H9 (cell line): ENCODE data around the gene DAPL1. TPM values are rescaled to one million over a fixed set of nuclear protein-coding genes. Genes with fewer than 3 reads are reported as not detected.

Experiments used
- DNase-seq: peaks from one replicate; pipeline ENCODE4 v3.0.0-alpha.2; 2017
- H2AFZ ChIP-seq: one replicate; pipeline ENCODE4 v1.6.1; 2013; ENCODE audit warnings: mild to moderate bottlenecking, low read length, control low read depth, moderate library complexity
- H2AK5ac ChIP-seq: 2 replicates; pipeline ENCODE4 v1.6.1; 2013; ENCODE audit warnings: low read length, control low read depth, mixed read lengths; ENCODE audit not compliant: insufficient read length
- H2BK120ac ChIP-seq: one replicate; pipeline ENCODE4 v1.6.1; 2013; ENCODE audit warnings: low read depth, mild to moderate bottlenecking, low read length, control low read depth, inconsistent platforms; ENCODE audit not compliant: poor library complexity, severe bottlenecking
- H2BK12ac ChIP-seq: 2 replicates; pipeline ENCODE4 v1.6.1; 2013; ENCODE audit warnings: low read length, control low read depth, mixed read lengths, low read depth; ENCODE audit not compliant: insufficient read length
- H2BK15ac ChIP-seq: 2 replicates; pipeline ENCODE4 v1.6.1; 2013; ENCODE audit warnings: low read depth, low read length, control low read depth
- H2BK20ac ChIP-seq: one replicate; pipeline ENCODE4 v1.6.1; 2013; ENCODE audit warnings: low read depth, mild to moderate bottlenecking, low read length, control low read depth, inconsistent platforms; ENCODE audit not compliant: poor library complexity, severe bottlenecking
- H2BK5ac ChIP-seq: 2 replicates; pipeline ENCODE4 v1.6.1; 2013; ENCODE audit warnings: low read length, control low read depth, mixed read lengths; ENCODE audit not compliant: insufficient read length
- H3K14ac ChIP-seq: 2 replicates; pipeline ENCODE4 v1.6.1; 2013; ENCODE audit warnings: low read length, control low read depth; ENCODE audit not compliant: insufficient read depth
- H3K18ac ChIP-seq: 2 replicates; pipeline ENCODE4 v1.6.1; 2013; ENCODE audit warnings: low read depth, mild to moderate bottlenecking, mixed read lengths, low read length, control low read depth; ENCODE audit not compliant: insufficient read length
- H3K23ac ChIP-seq: 2 replicates; pipeline ENCODE4 v1.6.1; 2013; ENCODE audit warnings: low read length, control low read depth, mixed read lengths, low read depth; ENCODE audit not compliant: insufficient read length
- H3K23me2 ChIP-seq: 2 replicates; pipeline ENCODE4 v1.6.1; 2013; ENCODE audit warnings: low read depth, mild to moderate bottlenecking, mixed read lengths, low read length, control low read depth; ENCODE audit not compliant: insufficient read length, poor library complexity, severe bottlenecking
- H3K27ac ChIP-seq: 2 replicates; pipeline ENCODE4 v1.5.1; 2013; ENCODE audit warnings: low read length, control low read depth, mixed read lengths, low read depth; ENCODE audit not compliant: insufficient read length
- H3K27me3 ChIP-seq: 2 replicates; pipeline ENCODE4 v1.6.1; 2013; ENCODE audit warnings: low read length, control low read depth, inconsistent platforms; ENCODE audit not compliant: insufficient read depth
- H3K4ac ChIP-seq: 2 replicates; pipeline ENCODE4 v1.6.1; 2013; ENCODE audit warnings: low read depth, mild to moderate bottlenecking, control low read depth, inconsistent platforms, low read length, moderate library complexity
- H3K4me1 ChIP-seq: 2 replicates; pipeline ENCODE4 v1.6.1; 2013; ENCODE audit warnings: low read length, control low read depth, inconsistent platforms; ENCODE audit not compliant: insufficient read depth
- H3K4me2 ChIP-seq: 2 replicates; pipeline ENCODE4 v1.6.1; 2013; ENCODE audit warnings: low read length, control low read depth, mixed read lengths; ENCODE audit not compliant: insufficient read length, insufficient read depth
- H3K56ac ChIP-seq: 2 replicates; pipeline ENCODE4 v1.6.1; 2013; ENCODE audit warnings: low read depth, mild to moderate bottlenecking, mixed read lengths, low read length, control low read depth; ENCODE audit not compliant: insufficient read length
- H3K79me1 ChIP-seq: 2 replicates; pipeline ENCODE4 v1.6.1; 2013; ENCODE audit warnings: low read depth, mild to moderate bottlenecking, moderate library complexity, low read length, control low read depth, inconsistent platforms; ENCODE audit not compliant: insufficient read depth, poor library complexity, severe bottlenecking
- H3K79me2 ChIP-seq: 2 replicates; pipeline ENCODE4 v1.6.1; 2013; ENCODE audit warnings: low read length, control low read depth, inconsistent platforms; ENCODE audit not compliant: insufficient read depth
- H3K9ac ChIP-seq: 2 replicates; pipeline ENCODE4 v1.6.1; 2013; ENCODE audit warnings: low read length, control low read depth, mixed read lengths; ENCODE audit not compliant: insufficient read length; ENCODE audit errors: extremely low read depth
- H3K9me3 ChIP-seq: one replicate; pipeline ENCODE4 v1.6.1; 2013; ENCODE audit warnings: low read depth, low read length, inconsistent platforms; ENCODE audit not compliant: control insufficient read depth
- H3T11ph ChIP-seq: one replicate; pipeline ENCODE4 v1.6.1; 2013; ENCODE audit warnings: mild to moderate bottlenecking, low read length, control low read depth, inconsistent platforms
- H4K20me1 ChIP-seq: one replicate; pipeline ENCODE4 v1.6.1; 2013; ENCODE audit not compliant: control insufficient read depth, insufficient read length, insufficient read depth
- H4K5ac ChIP-seq: 2 replicates; pipeline ENCODE4 v1.6.1; 2013; ENCODE audit warnings: low read depth, mild to moderate bottlenecking, mixed read lengths, low read length, control low read depth; ENCODE audit not compliant: insufficient read length
- H4K8ac ChIP-seq: replicated peaks from 2 replicates; pipeline ENCODE4 v1.6.1; 2013; ENCODE audit warnings: low read length, control low read depth, mixed read lengths, low read depth; ENCODE audit not compliant: insufficient read length
- H4K91ac ChIP-seq: 2 replicates; pipeline ENCODE4 v1.6.1; 2013; ENCODE audit warnings: low read depth, mild to moderate bottlenecking, moderate library complexity, mixed read lengths, low read length, control low read depth; ENCODE audit not compliant: insufficient read length
- H3K27ac Mint-ChIP-seq, 3 experiments: 2 replicates in 2 of 3; 3 replicates in 1 of 3; pipeline ENCODE4 v1.8.0; 2020 to 2021; ENCODE audit warnings: mixed read lengths in 3 of 3, mild to moderate bottlenecking in 1 of 3, moderate library complexity in 1 of 3
- H3K27me3 Mint-ChIP-seq: 2 replicates; pipeline ENCODE4 v1.8.0; 2021; ENCODE audit warnings: low read depth, mild to moderate bottlenecking, moderate library complexity, mixed read lengths
- H3K36me3 Mint-ChIP-seq, 3 experiments: 2 replicates in 2 of 3; 3 replicates in 1 of 3; pipeline ENCODE4 v1.8.0; 2020 to 2021; ENCODE audit warnings: low read depth in 3 of 3, mixed read lengths in 3 of 3; ENCODE audit not compliant: insufficient read depth in 1 of 3
- H3K4me1 Mint-ChIP-seq, 2 experiments: 2 replicates each; pipeline ENCODE4 v1.8.0; 2020; ENCODE audit warnings: mixed read lengths in 2 of 2
- H3K4me3 Mint-ChIP-seq, 2 experiments: 2 replicates in 1 of 2; 3 replicates in 1 of 2; pipeline ENCODE4 v1.8.0; 2020 to 2021; ENCODE audit warnings: mild to moderate bottlenecking in 2 of 2, mixed read lengths in 2 of 2, moderate library complexity in 1 of 2
- H3K9me3 Mint-ChIP-seq, 2 experiments: 2 replicates in 1 of 2; 3 replicates in 1 of 2; pipeline ENCODE4 v1.8.0; 2020; ENCODE audit warnings: mild to moderate bottlenecking in 2 of 2, mixed read lengths in 2 of 2, moderate library complexity in 1 of 2
- WGBS: extraction: QIAGEN DNeasy Blood & Tissue Kit; methylation state at CpG from one replicate; pipeline ENCODE4 v1.1.7; 2013; ENCODE audit warnings: missing lambda C conversion rate, low lambda C conversion rate, mixed read lengths; ENCODE audit not compliant: insufficient read length; ENCODE audit errors: extremely low coverage; 5-methylcytosine and 5-hydroxymethylcytosine counted together
- total RNA-seq: library from RNA; stranded (reverse); gene quantifications from 2 replicates; pipeline ENCODE4 v1.2.1, GENCODE V29; 2021
- TF ChIP-seq, protein P1 (sequence below): fragments of 200-600 bp; sonication (generic); conservative IDR thresholded peaks from 3 replicates; pipeline ENCODE4 v1.8.0; 2021; ENCODE audit warnings: antibody characterized with exemption, mild to moderate bottlenecking

DAPL1 gene
- total RNA-seq, 1 experiment from 2014 or later: not detected

- Histone ChIP-seq H2AFZ (no peak overlapping the region), H3K56ac (no peak overlapping the region), H3K4me1 (no peaks in the 10 kb centered on the region; the same call in 1 of the 2 replicates), H2BK15ac (no peak overlapping the region), H3K4ac (no peak overlapping the region), H3K79me2 (no peaks in the 10 kb centered on the region), H2BK20ac (no peak overlapping the region), H4K8ac (no peak overlapping the region), H3K4me2 (no peak overlapping the region), H2AK5ac (no peak overlapping the region), H2BK5ac (no peak overlapping the region), H3T11ph (no peak overlapping the region), H3K79me1 (no peaks in the 10 kb centered on the region), H2BK12ac (no peak overlapping the region), H3K18ac (no peak overlapping the region), H4K5ac (no peak overlapping the region), H4K91ac (no peak overlapping the region), H3K27me3 (no peaks in the 10 kb centered on the region), H2BK120ac (no peak overlapping the region), H4K20me1 (no peaks in the 10 kb centered on the region), H3K9ac (no peak overlapping the region), H3K23me2 (no peaks in the 10 kb centered on the region), H3K9me3 (no peaks in the 10 kb centered on the region), H3K23ac (no peak overlapping the region), H3K14ac (no peak overlapping the region), H3K27ac (no peak overlapping the region)
- Mint-ChIP-seq H3K36me3 (no peaks in the 10 kb centered on the region), H3K27ac (no peak overlapping the region; a peak in 1 of 7 replicates), H3K27me3 (no peaks in the 10 kb centered on the region; the same call in 1 of the 2 replicates), H3K4me3 (no peak overlapping the region), H3K4me1 (peaks cover 10 to 14% of the 10 kb centered on the region in 2 experiments), H3K9me3 (no peaks in the 10 kb centered on the region)
- no CpG with 5 or more reads among the region's 3 CpGs for WGBS
- TF ChIP-seq, protein P1, sequence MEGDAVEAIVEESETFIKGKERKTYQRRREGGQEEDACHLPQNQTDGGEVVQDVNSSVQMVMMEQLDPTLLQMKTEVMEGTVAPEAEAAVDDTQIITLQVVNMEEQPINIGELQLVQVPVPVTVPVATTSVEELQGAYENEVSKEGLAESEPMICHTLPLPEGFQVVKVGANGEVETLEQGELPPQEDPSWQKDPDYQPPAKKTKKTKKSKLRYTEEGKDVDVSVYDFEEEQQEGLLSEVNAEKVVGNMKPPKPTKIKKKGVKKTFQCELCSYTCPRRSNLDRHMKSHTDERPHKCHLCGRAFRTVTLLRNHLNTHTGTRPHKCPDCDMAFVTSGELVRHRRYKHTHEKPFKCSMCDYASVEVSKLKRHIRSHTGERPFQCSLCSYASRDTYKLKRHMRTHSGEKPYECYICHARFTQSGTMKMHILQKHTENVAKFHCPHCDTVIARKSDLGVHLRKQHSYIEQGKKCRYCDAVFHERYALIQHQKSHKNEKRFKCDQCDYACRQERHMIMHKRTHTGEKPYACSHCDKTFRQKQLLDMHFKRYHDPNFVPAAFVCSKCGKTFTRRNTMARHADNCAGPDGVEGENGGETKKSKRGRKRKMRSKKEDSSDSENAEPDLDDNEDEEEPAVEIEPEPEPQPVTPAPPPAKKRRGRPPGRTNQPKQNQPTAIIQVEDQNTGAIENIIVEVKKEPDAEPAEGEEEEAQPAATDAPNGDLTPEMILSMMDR: no peak
- no peak for DNase-seq
These were observed 22.5 kb downstream of the DAPL1 start for GRCh38 chr2:158817588-158817987.
